Erythroblast (primary cell): ENCODE measurements around the gene HELQ.

Experiments used
- GATA1 ChIP-seq: IDR thresholded peaks from 2 replicates; pipeline ENCODE4 v1.6.1; 2011; ENCODE audit warnings: low read depth, mild to moderate bottlenecking, control low read depth, low read length, moderate library complexity
- POLR2A ChIP-seq: IDR thresholded peaks from 2 replicates; pipeline ENCODE4 v1.6.1; 2011; ENCODE audit warnings: mild to moderate bottlenecking, low read length

GRCh38 chr4:83361416-83362103, 94.1 kb downstream of the HELQ start:
- TF ChIP-seq POLR2A (no peak), GATA1 (no peak)
